ENCODE measurements around the gene MSI2. TPM values are rescaled to one million over a fixed set of nuclear protein-coding genes. Genes with fewer than 3 reads are reported as not detected.

MSI2 gene
- total and polyA plus RNA-seq, 7 donors: 12.6 to 25.8 (median 21.3) TPM

DNA sequence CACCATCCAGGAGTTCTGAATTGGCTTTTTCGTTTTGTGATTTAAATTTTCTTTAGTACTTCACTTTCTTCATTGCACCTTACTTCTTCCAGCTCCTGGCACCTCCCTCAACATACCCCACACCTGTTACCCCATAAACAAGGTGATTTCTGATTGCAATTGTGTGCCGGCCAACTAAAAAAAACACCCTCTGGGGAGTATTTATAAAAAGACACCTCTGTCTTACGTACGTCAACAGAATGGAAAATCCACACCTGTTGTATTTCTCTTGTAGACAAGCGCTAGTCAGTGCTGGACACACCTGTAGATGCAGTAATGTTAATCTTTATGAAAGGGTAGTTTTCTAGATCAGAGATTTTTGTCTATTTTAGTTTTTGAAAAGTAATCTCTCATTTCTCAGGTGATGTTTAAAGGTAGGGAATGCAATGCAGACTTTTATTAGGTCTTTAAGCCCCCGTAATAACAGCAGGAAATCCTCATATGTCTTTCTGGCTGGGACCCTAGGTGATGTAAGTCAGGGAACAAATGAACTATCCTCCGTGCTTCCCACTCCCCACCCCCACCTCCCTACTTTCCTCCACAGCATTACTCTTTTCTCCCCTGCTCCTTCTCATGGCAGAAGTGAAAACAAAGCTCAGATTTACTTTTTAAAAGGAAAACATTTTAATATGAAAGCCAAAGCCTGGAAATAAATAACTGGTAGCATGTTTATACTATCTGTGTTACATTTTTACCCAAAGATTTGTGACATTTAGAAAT lies 4.2 kb downstream of the MSI2 start:
- Histone ChIP-seq H3K27me3 (no peaks in the 10 kb centered on the region), H3K36me3 (peaks cover 0 to 34% (median 0%) of the 10 kb centered on the region in 4 donors), H3K27ac (no peak overlapping the region), H3K4me3 (no peak overlapping the region), H3K4me1 (peaks cover 0 to 31% (median 19%) of the 10 kb centered on the region in 4 donors), H3K9me3 (no peaks in the 10 kb centered on the region)
- WGBS, 2 donors: 70 to 89% methylated on average over 7 of the region's 7 CpGs
- TF ChIP-seq POLR2A (IDR thresholded peaks at IDR 0.05) (no peak), EP300 (IDR thresholded peaks at IDR 0.05) (no peak), POLR2AphosphoS5 (IDR thresholded peaks at IDR 0.05) (no peak)
- TF ChIP-seq, protein P1, sequence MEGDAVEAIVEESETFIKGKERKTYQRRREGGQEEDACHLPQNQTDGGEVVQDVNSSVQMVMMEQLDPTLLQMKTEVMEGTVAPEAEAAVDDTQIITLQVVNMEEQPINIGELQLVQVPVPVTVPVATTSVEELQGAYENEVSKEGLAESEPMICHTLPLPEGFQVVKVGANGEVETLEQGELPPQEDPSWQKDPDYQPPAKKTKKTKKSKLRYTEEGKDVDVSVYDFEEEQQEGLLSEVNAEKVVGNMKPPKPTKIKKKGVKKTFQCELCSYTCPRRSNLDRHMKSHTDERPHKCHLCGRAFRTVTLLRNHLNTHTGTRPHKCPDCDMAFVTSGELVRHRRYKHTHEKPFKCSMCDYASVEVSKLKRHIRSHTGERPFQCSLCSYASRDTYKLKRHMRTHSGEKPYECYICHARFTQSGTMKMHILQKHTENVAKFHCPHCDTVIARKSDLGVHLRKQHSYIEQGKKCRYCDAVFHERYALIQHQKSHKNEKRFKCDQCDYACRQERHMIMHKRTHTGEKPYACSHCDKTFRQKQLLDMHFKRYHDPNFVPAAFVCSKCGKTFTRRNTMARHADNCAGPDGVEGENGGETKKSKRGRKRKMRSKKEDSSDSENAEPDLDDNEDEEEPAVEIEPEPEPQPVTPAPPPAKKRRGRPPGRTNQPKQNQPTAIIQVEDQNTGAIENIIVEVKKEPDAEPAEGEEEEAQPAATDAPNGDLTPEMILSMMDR (IDR thresholded peaks at IDR 0.05): no peak
- intact Hi-C loops (cut with DNase I): loop anchor here (1.0 kb wide), 1 partner anchor 15 kb away; no protein-coding TSS in a partner anchor
- no peak for DNase-seq

DNA sequence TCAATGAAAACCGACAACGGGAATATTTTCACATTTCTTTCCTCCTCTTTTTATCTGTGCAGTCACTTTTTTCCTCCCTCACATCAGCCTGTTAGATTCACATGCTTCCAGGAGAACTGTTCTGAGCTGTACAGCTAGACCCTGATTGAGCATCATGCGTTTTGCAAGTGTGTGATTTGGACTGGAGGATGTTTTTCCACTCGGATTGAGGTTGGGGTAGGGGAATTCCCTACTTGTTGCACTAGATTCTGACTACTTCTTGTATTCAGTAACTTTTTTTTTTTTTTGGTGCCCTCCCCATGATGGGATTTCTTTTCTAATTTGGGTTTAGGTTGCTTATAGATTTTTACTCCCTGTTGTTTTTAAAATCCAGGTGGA lies 4.8 kb downstream of the MSI2 start:
- H3K36me3 ChIP-seq: peaks cover 0 to 34% (median 0%) of the 10 kb centered on the region in 4 donors
- DNase-seq: no peak
- H3K9me3 ChIP-seq: no peaks in the 10 kb centered on the region
- peaks cover 0 to 30% (median 19%) of the 10 kb centered on the region in 4 donors for H3K4me1 ChIP-seq
- no peak overlapping the region for H3K4me3 ChIP-seq
- 56 to 84% methylated on average over 4 of the region's 4 CpGs for WGBS, 2 donors
- no peaks in the 10 kb centered on the region for H3K27me3 ChIP-seq
- TF ChIP-seq, protein P1 (IDR thresholded peaks at IDR 0.05): no peak
- TF ChIP-seq EP300 (IDR thresholded peaks at IDR 0.05): no peak
- no peak for TF ChIP-seq POLR2AphosphoS5 (IDR thresholded peaks at IDR 0.05)
- no peak for TF ChIP-seq POLR2A (IDR thresholded peaks at IDR 0.05)
- no peak overlapping the region for H3K27ac ChIP-seq
- intact Hi-C loops (cut with DNase I): no loop called here

DNA sequence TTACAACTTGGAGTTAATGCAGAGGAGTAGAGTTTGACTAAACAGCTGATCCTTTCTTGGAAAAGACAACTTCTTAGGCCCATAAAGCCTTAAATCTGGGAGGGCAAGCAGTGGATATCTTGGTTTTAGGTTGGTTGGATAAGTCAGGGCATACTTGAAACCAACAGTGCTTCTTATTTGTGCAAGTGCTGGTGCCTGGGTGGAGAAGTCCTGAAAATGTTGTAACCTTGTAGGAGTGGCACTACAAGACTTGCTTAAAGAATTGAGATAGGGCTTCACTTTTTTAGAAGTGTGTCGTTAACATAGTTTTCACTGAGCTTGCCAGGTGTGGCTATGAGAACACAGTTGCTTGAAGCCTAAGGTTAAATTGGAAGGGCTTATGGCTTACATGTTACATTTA lies 6.2 kb downstream of the MSI2 start:
- H3K4me3 ChIP-seq: no peak overlapping the region
- TF ChIP-seq EP300 (IDR thresholded peaks at IDR 0.05): no peak
- TF ChIP-seq, protein P1 (IDR thresholded peaks at IDR 0.05): no peak
- no peak for TF ChIP-seq POLR2AphosphoS5 (IDR thresholded peaks at IDR 0.05)
- TF ChIP-seq POLR2A (IDR thresholded peaks at IDR 0.05): no peak
- H3K9me3 ChIP-seq: no peaks in the 10 kb centered on the region
- H3K27me3 ChIP-seq: no peaks in the 10 kb centered on the region
- DNase-seq: no peak
- peaks cover 0 to 24% (median 18%) of the 10 kb centered on the region in 4 donors for H3K4me1 ChIP-seq
- H3K27ac ChIP-seq: no peak overlapping the region
- WGBS, 2 donors: 68 to 83% methylated on average over 1 of the region's 1 CpG
- intact Hi-C loops (cut with DNase I): no loop called here
- H3K36me3 ChIP-seq: peaks cover 0 to 45% (median 4%) of the 10 kb centered on the region in 4 donors

DNA sequence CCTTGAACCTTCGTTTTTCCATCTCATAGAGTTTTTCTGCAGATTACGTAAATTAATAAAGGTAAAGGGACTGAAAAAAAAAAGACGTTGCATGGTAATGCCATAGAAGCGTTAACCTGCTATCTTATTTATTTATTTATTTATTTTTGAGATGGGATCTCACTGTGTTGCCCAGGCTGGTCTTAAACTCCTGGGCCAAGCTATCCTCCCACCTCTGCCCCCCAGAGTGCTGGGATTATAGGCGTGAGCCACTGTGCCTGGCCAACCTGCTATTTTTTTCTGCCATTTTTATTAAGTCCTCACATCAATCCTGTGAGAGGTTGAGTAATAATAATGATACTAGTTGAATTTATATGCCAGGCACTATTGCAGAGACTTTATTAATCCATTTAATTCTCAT lies 7.9 kb downstream of the MSI2 start:
- intact Hi-C loops (cut with DNase I): no loop called here

DNA sequence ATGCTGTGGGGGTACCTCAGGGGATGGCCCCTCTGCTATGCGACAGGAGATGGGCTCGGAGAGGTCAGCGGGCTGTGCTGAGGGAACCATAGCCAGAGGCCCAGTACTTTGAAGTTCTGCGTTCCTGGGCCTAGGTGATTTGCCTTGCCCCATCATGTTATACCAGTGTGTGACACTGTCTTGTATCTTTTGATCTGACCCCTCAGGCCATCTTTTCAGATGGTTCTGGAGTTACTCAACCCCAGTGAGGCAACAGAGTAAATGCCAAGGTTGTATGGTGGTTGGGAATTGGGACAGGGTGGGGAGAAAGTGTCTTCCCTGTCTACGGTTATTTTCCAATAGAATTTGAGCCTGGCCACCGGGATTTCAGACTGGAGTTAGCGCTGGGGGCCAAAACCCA lies 8.5 kb downstream of the MSI2 start:
- intact Hi-C loops (cut with DNase I): no loop called here

More for the DNA sequence above, 7.9 kb downstream of the MSI2 start:
- Histone ChIP-seq H3K27me3 (no peaks in the 10 kb centered on the region), H3K9me3 (no peaks in the 10 kb centered on the region), H3K36me3 (peaks cover 0 to 60% (median 5%) of the 10 kb centered on the region in 4 donors), H3K4me3 (no peak overlapping the region), H3K27ac (no peak overlapping the region), H3K4me1 (peaks cover 0 to 7% (median 2%) of the 10 kb centered on the region in 4 donors)
- no peak for TF ChIP-seq POLR2AphosphoS5 (IDR thresholded peaks at IDR 0.05)
- no peak for TF ChIP-seq POLR2A (IDR thresholded peaks at IDR 0.05)
- no peak for TF ChIP-seq EP300 (IDR thresholded peaks at IDR 0.05)
- no peak for DNase-seq
- WGBS, 2 donors: 90 to 97% methylated on average over 5 of the region's 5 CpGs

More for the DNA sequence above, 8.5 kb downstream of the MSI2 start:
- WGBS, 2 donors: 92 to 95% methylated on average over 7 of the region's 7 CpGs
- no peak overlapping the region for H3K27ac ChIP-seq
- no peaks in the 10 kb centered on the region for H3K27me3 ChIP-seq
- peaks cover 0 to 65% (median 5%) of the 10 kb centered on the region in 4 donors for H3K36me3 ChIP-seq
- peaks cover 0 to 4% (median 0%) of the 10 kb centered on the region in 4 donors for H3K4me1 ChIP-seq
- no peak for TF ChIP-seq EP300 (IDR thresholded peaks at IDR 0.05)
- TF ChIP-seq, protein P1 (IDR thresholded peaks at IDR 0.05): no peak
- TF ChIP-seq POLR2A (IDR thresholded peaks at IDR 0.05): no peak
- no peak for TF ChIP-seq POLR2AphosphoS5 (IDR thresholded peaks at IDR 0.05)
- H3K4me3 ChIP-seq: no peak overlapping the region
- DNase-seq: no peak
- no peaks in the 10 kb centered on the region for H3K9me3 ChIP-seq

All from sigmoid colon (tissue), 7 donors.